GM18861 (cell line): ENCODE data around the gene PCDHA8.
"Not testable (repeated sequence)": the region's sequence is repeated elsewhere in the genome, so short reads cannot be mapped to it uniquely, and the experiment has no call there.

Experiments used
- ATAC-seq: cut with Tn5 transposase; IDR thresholded peaks from one replicate; pipeline ENCODE4 v1.9.1; 2021; ENCODE audit not compliant: unreplicated experiment

Gene PCDHA8

GRCh38 chr5:140828362-140828737, 12.6 kb upstream of the PCDHA8 start:
- ATAC-seq, result no peak

GRCh38 chr5:140829511-140830501, 11.2 kb upstream of the PCDHA8 start:
- ATAC-seq, result not testable (repeated sequence)

- no peak for ATAC-seq
Measured at GRCh38 chr5:140833993-140834392, 7.0 kb upstream of the PCDHA8 start, which contains the start of gene PCDHA7. TSS of gene PCDHA7 (plus strand) at chr5:140834269. CDS start at chr5:140834384, 115 bp downstream.

- ATAC-seq, result not testable (repeated sequence)
Measured at GRCh38 chr5:140834439-140835008, 6.5 kb upstream of the PCDHA8 start.

GRCh38 chr5:140835622-140836510, 5.1 kb upstream of the PCDHA8 start:
- no peak for ATAC-seq

- no peak for ATAC-seq
Measured at GRCh38 chr5:140842798-140843733, 2.1 kb downstream of the PCDHA8 start.

- not testable (repeated sequence) for ATAC-seq
Measured at GRCh38 chr5:140848139-140849102, 7.4 kb downstream of the PCDHA8 start, which contains the start of gene PCDHA9. TSS of gene PCDHA9 (plus strand) at chr5:140848382. CDS start at chr5:140848496, 114 bp downstream.

GRCh38 chr5:140849831-140850634, 9.0 kb downstream of the PCDHA8 start:
- ATAC-seq, result not testable (repeated sequence)

- ATAC-seq, result no peak
Measured at GRCh38 chr5:140855772-140856674, 15.0 kb downstream of the PCDHA8 start, which contains the start of gene PCDHA10. TSS of gene PCDHA10 (plus strand) at chr5:140855897. CDS start at chr5:140856049, 152 bp downstream.

GRCh38 chr5:140857177-140857986, 16.4 kb downstream of the PCDHA8 start:
- no peak for ATAC-seq

- ATAC-seq, result no peak
Measured at GRCh38 chr5:140857987-140858240, 16.9 kb downstream of the PCDHA8 start.

- no peak for ATAC-seq
Measured at GRCh38 chr5:140862441-140863295, 21.7 kb downstream of the PCDHA8 start.

GRCh38 chr5:140868721-140869554, 28.0 kb downstream of the PCDHA8 start, which contains the start of gene PCDHA11:
TSS of gene PCDHA11 (plus strand) at chr5:140868957. CDS start at chr5:140869104, 147 bp downstream.
- no peak for ATAC-seq

- no peak for ATAC-seq
Measured at GRCh38 chr5:140869555-140869886, 28.5 kb downstream of the PCDHA8 start.
